WTC11 (cell line): ENCODE measurements around the gene SWAP70. TPM values are rescaled to one million over a fixed set of nuclear protein-coding genes. Genes with fewer than 3 reads are reported as not detected.

Source experiments
- ATAC-seq: fragments of 200-7000 bp; cut with Tn5 transposase; 2 replicates; pipeline ENCODE4 v1.10.0; 2021; ENCODE audit warnings: mild to moderate bottlenecking, moderate library complexity
- CTCF ChIA-PET: fragments of 300-600 bp; sonication (Branson Sonifier 250); formaldehyde crosslinking; loops from one replicate; lab custom pipeline; 2021; ENCODE audit warnings: antibody characterized with exemption; lab: Charles Lee
- POLR2A ChIA-PET: fragments of 350-600 bp; sonication (Branson Sonifier 250); formaldehyde crosslinking; loops from one replicate; lab custom pipeline; 2021; ENCODE audit warnings: antibody characterized with exemption; lab: Charles Lee
- DNase-seq: peaks from one replicate; pipeline ENCODE4 v3.0.0; 2021; ENCODE audit warnings: low spot score
- H3K27ac Mint-ChIP-seq: 2 replicates; pipeline ENCODE4 v1.8.0; 2021; ENCODE audit warnings: mixed read lengths
- H3K27me3 Mint-ChIP-seq: 2 replicates; pipeline ENCODE4 v1.8.0; 2021; ENCODE audit warnings: low read depth, mild to moderate bottlenecking, moderate library complexity, mixed read lengths
- H3K36me3 Mint-ChIP-seq: 2 replicates; pipeline ENCODE4 v1.8.0; 2021; ENCODE audit warnings: mixed read lengths
- H3K4me1 Mint-ChIP-seq: 2 replicates; pipeline ENCODE4 v1.8.0; 2022; ENCODE audit warnings: mixed read lengths
- H3K4me3 Mint-ChIP-seq: 2 replicates; pipeline ENCODE4 v1.8.0; 2021; ENCODE audit warnings: mild to moderate bottlenecking, moderate library complexity, mixed read lengths
- H3K9me3 Mint-ChIP-seq: 2 replicates; pipeline ENCODE4 v1.8.0; 2021; ENCODE audit warnings: mixed read lengths
- ATF1 ChIP-seq: sonication (generic); formaldehyde crosslinking; IDR thresholded peaks from 2 replicates; pipeline ENCODE4 v1.8.1; 2023; ENCODE audit warnings: mild to moderate bottlenecking, moderate library complexity, missing genetic modification reagents
- ATF6 ChIP-seq: sonication (generic); formaldehyde crosslinking; IDR thresholded peaks from 2 replicates; pipeline ENCODE4 v1.8.1; 2023; ENCODE audit warnings: mild to moderate bottlenecking, missing genetic modification reagents
- CBFB ChIP-seq: sonication (generic); formaldehyde crosslinking; IDR thresholded peaks from 2 replicates; pipeline ENCODE4 v1.8.1; 2022; ENCODE audit warnings: mild to moderate bottlenecking, low read depth, missing genetic modification reagents
- CREM ChIP-seq: sonication (generic); formaldehyde crosslinking; IDR thresholded peaks from 2 replicates; pipeline ENCODE4 v1.8.1; 2022; ENCODE audit warnings: mild to moderate bottlenecking, missing genetic modification reagents, moderate library complexity
- EMX1 ChIP-seq: fragments of 250-450 bp; sonication (Bioruptor Pico); IDR thresholded peaks from 2 replicates; pipeline ENCODE4 v1.8.0; 2021; ENCODE audit warnings: mild to moderate bottlenecking
- FOXJ3 ChIP-seq: sonication (generic); formaldehyde crosslinking; IDR thresholded peaks from 2 replicates; pipeline ENCODE4 v1.9.0; 2021; ENCODE audit warnings: missing genetic modification reagents, mild to moderate bottlenecking, borderline replicate concordance
- JAZF1 ChIP-seq: fragments of 250-450 bp; sonication (Bioruptor Pico); IDR thresholded peaks from 2 replicates; pipeline ENCODE4 v1.9.0; 2021; ENCODE audit warnings: moderate library complexity, mild to moderate bottlenecking, inconsistent platforms
- RORB ChIP-seq: fragments of 250-450 bp; sonication (Bioruptor Pico); IDR thresholded peaks from 2 replicates; pipeline ENCODE4 v1.9.0; 2021; ENCODE audit warnings: mild to moderate bottlenecking
- SP1 ChIP-seq: sonication (generic); formaldehyde crosslinking; conservative IDR thresholded peaks from 2 replicates; pipeline ENCODE4 v1.8.1; 2022; ENCODE audit warnings: missing genetic modification reagents
- TCF7 ChIP-seq: sonication (generic); formaldehyde crosslinking; IDR thresholded peaks from 2 replicates; pipeline ENCODE4 v1.8.0; 2022; ENCODE audit warnings: mild to moderate bottlenecking, low read depth, missing genetic modification reagents, moderate library complexity
- ZBTB43 ChIP-seq: sonication (generic); formaldehyde crosslinking; IDR thresholded peaks from 2 replicates; pipeline ENCODE4 v1.8.1; 2023; ENCODE audit warnings: mild to moderate bottlenecking, missing genetic modification reagents
- ZNF121 ChIP-seq: sonication (generic); formaldehyde crosslinking; IDR thresholded peaks from 2 replicates; pipeline ENCODE4 v1.8.0; 2023; ENCODE audit warnings: missing genetic modification reagents
- ZNF317 ChIP-seq: sonication (generic); formaldehyde crosslinking; IDR thresholded peaks from 2 replicates; pipeline ENCODE4 v1.8.1; 2023; ENCODE audit warnings: low read depth, mild to moderate bottlenecking, moderate library complexity, missing genetic modification reagents, borderline replicate concordance
- ZNF425 ChIP-seq: fragments of 250-450 bp; sonication (Bioruptor Pico); conservative IDR thresholded peaks from 2 replicates; pipeline ENCODE4 v1.9.0; 2021; ENCODE audit warnings: mild to moderate bottlenecking
- total RNA-seq: library from RNA; stranded (reverse); gene quantifications from 3 replicates; pipeline ENCODE4 v1.2.3, GENCODE V29; 2021
- TF ChIP-seq, protein P1 (sequence below): sonication (generic); formaldehyde crosslinking; IDR thresholded peaks from 2 replicates; pipeline ENCODE4 v1.8.1; 2022; ENCODE audit warnings: low read depth, mild to moderate bottlenecking, moderate library complexity, missing genetic modification reagents, borderline replicate concordance
- TF ChIP-seq, protein P2 (sequence below): fragments of 250-450 bp; sonication (Bioruptor Pico); IDR thresholded peaks from 2 replicates; pipeline ENCODE4 v1.9.0; 2021; ENCODE audit warnings: moderate library complexity, mild to moderate bottlenecking, inconsistent platforms, borderline replicate concordance
- TF ChIP-seq, protein P3 (sequence below): sonication (generic); formaldehyde crosslinking; IDR thresholded peaks from 2 replicates; pipeline ENCODE4 v1.8.0; 2023; ENCODE audit warnings: mild to moderate bottlenecking, missing genetic modification reagents
- TF ChIP-seq, protein P4 (sequence below): sonication (generic); formaldehyde crosslinking; IDR thresholded peaks from 2 replicates; pipeline ENCODE4 v1.8.0; 2022; ENCODE audit warnings: missing genetic modification reagents
- TF ChIP-seq, protein P5 (sequence below): sonication (generic); formaldehyde crosslinking; IDR thresholded peaks from 2 replicates; pipeline ENCODE4 v1.8.0; 2022; ENCODE audit warnings: mild to moderate bottlenecking, missing genetic modification reagents
- TF ChIP-seq, protein P6 (sequence below): fragments of 250-450 bp; sonication (Bioruptor Pico); IDR thresholded peaks from 2 replicates; pipeline ENCODE4 v1.9.0; 2021; ENCODE audit warnings: mild to moderate bottlenecking

The SWAP70 gene
- total RNA-seq, 1 experiment from 2014 or later, result 24.1 TPM

DNA sequence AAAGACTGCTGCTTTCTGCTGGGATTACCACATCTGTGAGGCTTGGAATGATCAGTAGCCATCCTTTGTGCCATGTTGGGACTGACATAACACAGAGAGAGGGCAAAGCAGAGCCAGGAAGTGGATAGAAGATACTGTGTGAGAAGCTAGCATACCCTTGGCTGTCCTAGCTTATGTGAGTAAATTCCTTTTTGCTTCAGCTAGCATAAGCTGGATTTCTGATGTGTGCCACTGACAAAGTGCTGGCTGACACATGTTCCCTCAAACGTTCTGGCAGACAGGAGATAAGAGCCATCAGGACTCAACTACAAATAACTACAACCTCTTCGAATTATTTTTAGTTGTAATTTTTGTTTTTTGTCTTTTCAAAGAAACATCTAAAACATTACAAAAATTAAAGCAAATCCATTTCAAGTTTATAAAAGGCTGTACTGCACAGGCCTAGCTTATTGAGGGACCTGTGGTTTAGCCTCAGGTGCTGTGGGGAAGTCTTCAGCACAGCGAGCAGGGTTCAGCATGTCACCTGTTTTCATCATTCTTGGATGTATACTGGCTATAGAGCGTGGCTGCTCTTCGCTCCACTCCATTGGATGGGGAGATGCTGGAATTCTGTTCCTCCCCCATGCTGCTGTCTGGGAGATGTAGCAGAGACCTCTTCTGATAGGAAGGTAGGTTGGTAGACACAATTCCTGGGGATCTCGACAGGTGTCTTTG, 120.9 kb downstream of the SWAP70 start (continued):
- TF ChIP-seq, protein P1, sequence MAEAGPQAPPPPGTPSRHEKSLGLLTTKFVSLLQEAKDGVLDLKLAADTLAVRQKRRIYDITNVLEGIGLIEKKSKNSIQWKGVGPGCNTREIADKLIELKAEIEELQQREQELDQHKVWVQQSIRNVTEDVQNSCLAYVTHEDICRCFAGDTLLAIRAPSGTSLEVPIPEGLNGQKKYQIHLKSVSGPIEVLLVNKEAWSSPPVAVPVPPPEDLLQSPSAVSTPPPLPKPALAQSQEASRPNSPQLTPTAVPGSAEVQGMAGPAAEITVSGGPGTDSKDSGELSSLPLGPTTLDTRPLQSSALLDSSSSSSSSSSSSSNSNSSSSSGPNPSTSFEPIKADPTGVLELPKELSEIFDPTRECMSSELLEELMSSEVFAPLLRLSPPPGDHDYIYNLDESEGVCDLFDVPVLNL (CRISPR knock-in tag), result no peak
- TF ChIP-seq ZNF121 (CRISPR knock-in tag) (no peak), ZNF317 (CRISPR knock-in tag) (no peak)
- TF ChIP-seq, all 79 proteins: peak for 0

DNA sequence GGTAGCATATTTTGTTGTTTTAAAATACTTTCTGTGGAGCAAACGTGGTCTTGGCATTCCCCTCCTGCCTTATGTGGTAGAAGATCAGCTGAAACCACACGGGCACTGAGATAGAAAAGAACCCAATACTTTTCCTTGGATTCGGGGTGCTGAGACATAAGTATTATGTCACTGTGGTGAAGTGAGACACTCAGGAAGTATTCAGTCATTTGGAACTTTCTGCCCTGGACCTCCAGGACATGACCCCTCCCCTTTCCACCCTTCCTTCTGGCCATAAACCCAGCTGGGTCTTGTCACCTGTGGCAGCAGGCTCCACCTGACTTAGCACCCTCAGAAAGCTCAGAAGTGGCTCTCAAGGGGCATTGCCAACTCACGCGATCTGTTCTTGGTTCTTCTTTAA, 123.4 kb downstream of the SWAP70 start:
- no peak overlapping the region for H3K4me3 Mint-ChIP-seq
- TF ChIP-seq CREM (CRISPR knock-in tag) (no peak), RORB (CRISPR knock-in tag) (no peak), EMX1 (CRISPR knock-in tag) (no peak), ATF6 (no peak), ZBTB43 (CRISPR knock-in tag) (no peak), ZNF425 (no peak), FOXJ3 (CRISPR knock-in tag) (no peak), SP1 (no peak), ZNF317 (CRISPR knock-in tag) (no peak), ATF1 (no peak), CBFB (CRISPR knock-in tag) (no peak), TCF7 (no peak), JAZF1 (CRISPR knock-in tag) (no peak)
- TF ChIP-seq, protein P2, sequence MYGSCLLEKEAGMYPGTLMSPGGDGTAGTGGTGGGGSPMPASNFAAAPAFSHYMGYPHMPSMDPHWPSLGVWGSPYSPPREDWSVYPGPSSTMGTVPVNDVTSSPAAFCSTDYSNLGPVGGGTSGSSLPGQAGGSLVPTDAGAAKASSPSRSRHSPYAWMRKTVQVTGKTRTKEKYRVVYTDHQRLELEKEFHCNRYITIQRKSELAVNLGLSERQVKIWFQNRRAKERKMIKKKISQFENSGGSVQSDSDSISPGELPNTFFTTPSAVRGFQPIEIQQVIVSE (CRISPR knock-in tag), result no peak
- TF ChIP-seq, protein P3, sequence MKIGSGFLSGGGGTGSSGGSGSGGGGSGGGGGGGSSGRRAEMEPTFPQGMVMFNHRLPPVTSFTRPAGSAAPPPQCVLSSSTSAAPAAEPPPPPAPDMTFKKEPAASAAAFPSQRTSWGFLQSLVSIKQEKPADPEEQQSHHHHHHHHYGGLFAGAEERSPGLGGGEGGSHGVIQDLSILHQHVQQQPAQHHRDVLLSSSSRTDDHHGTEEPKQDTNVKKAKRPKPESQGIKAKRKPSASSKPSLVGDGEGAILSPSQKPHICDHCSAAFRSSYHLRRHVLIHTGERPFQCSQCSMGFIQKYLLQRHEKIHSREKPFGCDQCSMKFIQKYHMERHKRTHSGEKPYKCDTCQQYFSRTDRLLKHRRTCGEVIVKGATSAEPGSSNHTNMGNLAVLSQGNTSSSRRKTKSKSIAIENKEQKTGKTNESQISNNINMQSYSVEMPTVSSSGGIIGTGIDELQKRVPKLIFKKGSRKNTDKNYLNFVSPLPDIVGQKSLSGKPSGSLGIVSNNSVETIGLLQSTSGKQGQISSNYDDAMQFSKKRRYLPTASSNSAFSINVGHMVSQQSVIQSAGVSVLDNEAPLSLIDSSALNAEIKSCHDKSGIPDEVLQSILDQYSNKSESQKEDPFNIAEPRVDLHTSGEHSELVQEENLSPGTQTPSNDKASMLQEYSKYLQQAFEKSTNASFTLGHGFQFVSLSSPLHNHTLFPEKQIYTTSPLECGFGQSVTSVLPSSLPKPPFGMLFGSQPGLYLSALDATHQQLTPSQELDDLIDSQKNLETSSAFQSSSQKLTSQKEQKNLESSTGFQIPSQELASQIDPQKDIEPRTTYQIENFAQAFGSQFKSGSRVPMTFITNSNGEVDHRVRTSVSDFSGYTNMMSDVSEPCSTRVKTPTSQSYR (CRISPR knock-in tag), result no peak
- TF ChIP-seq, protein P4, sequence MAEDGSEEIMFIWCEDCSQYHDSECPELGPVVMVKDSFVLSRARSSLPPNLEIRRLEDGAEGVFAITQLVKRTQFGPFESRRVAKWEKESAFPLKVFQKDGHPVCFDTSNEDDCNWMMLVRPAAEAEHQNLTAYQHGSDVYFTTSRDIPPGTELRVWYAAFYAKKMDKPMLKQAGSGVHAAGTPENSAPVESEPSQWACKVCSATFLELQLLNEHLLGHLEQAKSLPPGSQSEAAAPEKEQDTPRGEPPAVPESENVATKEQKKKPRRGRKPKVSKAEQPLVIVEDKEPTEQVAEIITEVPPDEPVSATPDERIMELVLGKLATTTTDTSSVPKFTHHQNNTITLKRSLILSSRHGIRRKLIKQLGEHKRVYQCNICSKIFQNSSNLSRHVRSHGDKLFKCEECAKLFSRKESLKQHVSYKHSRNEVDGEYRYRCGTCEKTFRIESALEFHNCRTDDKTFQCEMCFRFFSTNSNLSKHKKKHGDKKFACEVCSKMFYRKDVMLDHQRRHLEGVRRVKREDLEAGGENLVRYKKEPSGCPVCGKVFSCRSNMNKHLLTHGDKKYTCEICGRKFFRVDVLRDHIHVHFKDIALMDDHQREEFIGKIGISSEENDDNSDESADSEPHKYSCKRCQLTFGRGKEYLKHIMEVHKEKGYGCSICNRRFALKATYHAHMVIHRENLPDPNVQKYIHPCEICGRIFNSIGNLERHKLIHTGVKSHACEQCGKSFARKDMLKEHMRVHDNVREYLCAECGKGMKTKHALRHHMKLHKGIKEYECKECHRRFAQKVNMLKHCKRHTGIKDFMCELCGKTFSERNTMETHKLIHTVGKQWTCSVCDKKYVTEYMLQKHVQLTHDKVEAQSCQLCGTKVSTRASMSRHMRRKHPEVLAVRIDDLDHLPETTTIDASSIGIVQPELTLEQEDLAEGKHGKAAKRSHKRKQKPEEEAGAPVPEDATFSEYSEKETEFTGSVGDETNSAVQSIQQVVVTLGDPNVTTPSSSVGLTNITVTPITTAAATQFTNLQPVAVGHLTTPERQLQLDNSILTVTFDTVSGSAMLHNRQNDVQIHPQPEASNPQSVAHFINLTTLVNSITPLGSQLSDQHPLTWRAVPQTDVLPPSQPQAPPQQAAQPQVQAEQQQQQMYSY (CRISPR knock-in tag), result no peak
- TF ChIP-seq, protein P5, sequence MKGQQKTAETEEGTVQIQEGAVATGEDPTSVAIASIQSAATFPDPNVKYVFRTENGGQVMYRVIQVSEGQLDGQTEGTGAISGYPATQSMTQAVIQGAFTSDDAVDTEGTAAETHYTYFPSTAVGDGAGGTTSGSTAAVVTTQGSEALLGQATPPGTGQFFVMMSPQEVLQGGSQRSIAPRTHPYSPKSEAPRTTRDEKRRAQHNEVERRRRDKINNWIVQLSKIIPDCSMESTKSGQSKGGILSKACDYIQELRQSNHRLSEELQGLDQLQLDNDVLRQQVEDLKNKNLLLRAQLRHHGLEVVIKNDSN (CRISPR knock-in tag), result no peak
- TF ChIP-seq, protein P6, sequence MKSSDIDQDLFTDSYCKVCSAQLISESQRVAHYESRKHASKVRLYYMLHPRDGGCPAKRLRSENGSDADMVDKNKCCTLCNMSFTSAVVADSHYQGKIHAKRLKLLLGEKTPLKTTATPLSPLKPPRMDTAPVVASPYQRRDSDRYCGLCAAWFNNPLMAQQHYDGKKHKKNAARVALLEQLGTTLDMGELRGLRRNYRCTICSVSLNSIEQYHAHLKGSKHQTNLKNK (CRISPR knock-in tag), result no peak
- TF ChIP-seq, all 79 proteins: peak for 0
- ChIA-PET CTCF (interaction anchor here (0.5 kb wide), 1 partner anchor 101 kb away, joined by 4 read pairs; no protein-coding TSS in a partner anchor), POLR2A (no interaction called here)
- DNase-seq (no peak), ATAC-seq (no peak)
- H3K9me3 Mint-ChIP-seq, result no peaks in the 10 kb centered on the region
- peaks cover 24% of the 10 kb centered on the region for H3K36me3 Mint-ChIP-seq
- no peak overlapping the region; the same call in 1 of the 2 replicates for H3K27ac Mint-ChIP-seq
- no peaks in the 10 kb centered on the region for H3K27me3 Mint-ChIP-seq
- H3K4me1 Mint-ChIP-seq, result no peaks in the 10 kb centered on the region
